Left ventricle myocardium inferior (tissue), 1 donor: ENCODE measurements around the gene MT1A. TPM values are rescaled to one million over a fixed set of nuclear protein-coding genes. Genes with fewer than 3 reads are reported as not detected.
A peak's percentile ranks its signal among the peaks of the same experiment; 100 is the strongest.

Experiments
- DNase-seq: peaks from one replicate; pipeline ENCODE4 v3.0.0-alpha.2; 2020
- H3K27ac ChIP-seq: fragments of 200-600 bp; replicated peaks from 2 replicates; pipeline ENCODE4 v1.8.0; 2021
- H3K27me3 ChIP-seq: fragments of 200-600 bp; 2 replicates; pipeline ENCODE4 v1.8.0; 2021; ENCODE audit warnings: low read depth
- H3K36me3 ChIP-seq: fragments of 200-600 bp; 2 replicates; pipeline ENCODE4 v1.8.0; 2021
- H3K4me1 ChIP-seq: fragments of 200-600 bp; 2 replicates; pipeline ENCODE4 v1.8.0; 2021
- H3K4me3 ChIP-seq: fragments of 200-600 bp; 2 replicates; pipeline ENCODE4 v1.8.0; 2021; ENCODE audit warnings: mild to moderate bottlenecking, moderate library complexity
- H3K9me3 ChIP-seq: fragments of 200-600 bp; replicated peaks from 2 replicates; pipeline ENCODE4 v1.8.0; 2021
- CTCF ChIP-seq: fragments of 200-600 bp; IDR thresholded peaks from 2 replicates; pipeline ENCODE4 v1.8.0; 2021; ENCODE audit warnings: antibody characterized with exemption, mild to moderate bottlenecking, borderline replicate concordance
- intact Hi-C: fragments of 100-400 bp; cut with micrococcal nuclease; formaldehyde crosslinking; loops from one replicate; pipeline ENCODE4 v1.11.0; 2022
- total RNA-seq: library from RNA; stranded (reverse); fragmentation: NEBNext Ultra II Directional; extraction: Animal tissue kit (Norgen Biotek cat#: 25700); gene quantifications from one replicate; pipeline ENCODE4 v1.2.1, GENCODE V29; 2021
- donor health status: DM: no; HTN: yes; CAD: no; lungs with severe emphysema.

Gene MT1A
- total RNA-seq, 1 donor from 2014 or later: 1.2 TPM

- no peaks in the 10 kb centered on the region for H3K9me3 ChIP-seq
- no peak overlapping the region for H3K4me3 ChIP-seq
- H3K36me3 ChIP-seq: no peaks in the 10 kb centered on the region
- peak overlapping the region; percentile 95 for H3K27ac ChIP-seq
- no peaks in the 10 kb centered on the region for H3K27me3 ChIP-seq
- no peak for TF ChIP-seq CTCF
- DNase-seq: no peak
- H3K4me1 ChIP-seq: peaks cover 41% of the 10 kb centered on the region
- intact Hi-C loops: loop anchor here (5.0 to 10.0 kb wide), 2 partner anchors 90 to 97 kb away; no protein-coding TSS in a partner anchor
Observed at GRCh38 chr16:56604966-56605365, 33.5 kb upstream of the MT1A start.

- Histone ChIP-seq H3K27ac (peak overlapping the region; percentile 95), H3K9me3 (no peaks in the 10 kb centered on the region), H3K4me3 (no peak overlapping the region), H3K4me1 (peaks cover 46% of the 10 kb centered on the region), H3K36me3 (no peaks in the 10 kb centered on the region), H3K27me3 (no peaks in the 10 kb centered on the region)
- no peak for DNase-seq
- no peak for TF ChIP-seq CTCF
- intact Hi-C loops: loop anchor here (10.0 kb wide), 1 partner anchor 91 kb away; no protein-coding TSS in a partner anchor
Observed at GRCh38 chr16:56605475-56605874, 33.0 kb upstream of the MT1A start.

- no peak for DNase-seq
- Histone ChIP-seq H3K4me1 (peaks cover 52% of the 10 kb centered on the region), H3K27ac (peak overlapping the region; percentile 95), H3K4me3 (no peak overlapping the region), H3K27me3 (no peaks in the 10 kb centered on the region), H3K36me3 (no peaks in the 10 kb centered on the region), H3K9me3 (no peaks in the 10 kb centered on the region)
- intact Hi-C loops: loop anchor here (10.0 kb wide), 1 partner anchor 91 kb away; no protein-coding TSS in a partner anchor
- no peak for TF ChIP-seq CTCF
Observed at GRCh38 chr16:56606071-56606475, 32.4 kb upstream of the MT1A start.

- TF ChIP-seq CTCF: no peak
- Histone ChIP-seq H3K27me3 (no peaks in the 10 kb centered on the region), H3K27ac (peak overlapping the region; percentile 95), H3K4me3 (peak overlapping the region; percentile 22), H3K9me3 (no peaks in the 10 kb centered on the region), H3K4me1 (peaks cover 57% of the 10 kb centered on the region), H3K36me3 (no peaks in the 10 kb centered on the region)
- no peak for DNase-seq
- intact Hi-C loops: loop anchor here (10.0 kb wide), 1 partner anchor 92 kb away; no protein-coding TSS in a partner anchor
Observed at GRCh38 chr16:56606476-56607108, 31.9 kb upstream of the MT1A start.

GRCh38 chr16:56607109-56607618, 31.3 kb upstream of the MT1A start:
- H3K27me3 ChIP-seq: no peaks in the 10 kb centered on the region
- H3K9me3 ChIP-seq: no peaks in the 10 kb centered on the region
- peak overlapping the region; percentile 95 for H3K27ac ChIP-seq
- intact Hi-C loops: loop anchor here (10.0 kb wide), 1 partner anchor 92 kb away; no protein-coding TSS in a partner anchor
- peak; percentile 68 for DNase-seq
- peak overlapping the region; percentile 78 for H3K4me3 ChIP-seq
- H3K36me3 ChIP-seq: no peaks in the 10 kb centered on the region
- TF ChIP-seq CTCF: no peak
- H3K4me1 ChIP-seq: peaks cover 63% of the 10 kb centered on the region
